ENCODE data around the gene ZNF814. TPM values are rescaled to one million over a fixed set of nuclear protein-coding genes. Genes with fewer than 3 reads are reported as not detected.
"Not testable (repeated sequence)": the region's sequence is repeated elsewhere in the genome, so short reads cannot be mapped to it uniquely, and the experiment has no call there.

Gene ZNF814
- total RNA-seq, result 6.1 and 10.8 TPM in 2 replicates

DNA sequence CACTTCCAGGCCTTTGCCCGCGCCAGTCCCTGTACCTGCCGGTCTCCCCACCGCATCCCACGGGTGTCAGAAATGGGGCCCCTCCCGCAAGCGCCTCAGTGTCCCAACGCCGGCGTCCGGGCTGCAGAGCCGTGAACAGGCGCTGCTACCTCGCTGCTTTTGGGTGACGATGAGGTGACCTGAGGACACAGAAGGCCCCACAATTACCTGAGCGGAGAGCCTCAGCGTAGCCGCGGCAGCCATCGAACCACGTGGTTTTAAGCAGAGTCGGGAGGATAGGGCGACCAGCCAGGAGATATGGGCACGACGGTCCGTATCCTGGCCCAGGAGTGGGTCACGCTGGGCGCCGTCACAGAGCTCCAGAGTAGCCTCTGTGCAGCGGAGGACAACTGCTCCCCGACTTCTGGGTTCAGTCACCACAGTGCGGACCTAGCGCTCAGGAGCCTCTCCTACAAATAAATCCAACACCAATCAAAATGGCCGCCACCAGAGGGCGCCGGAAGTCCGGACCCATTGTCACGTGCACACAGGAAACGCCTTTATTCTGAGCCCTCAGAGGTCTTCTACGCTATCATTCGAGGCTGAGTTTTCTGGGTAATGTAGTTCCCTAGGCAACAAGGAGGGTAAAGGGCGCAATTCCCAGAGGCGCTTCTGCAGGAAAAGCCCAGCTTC is at the start of gene ZNF814:
ZNF814 (minus strand) TSS at position 478 of the 672 bp plus-strand sequence; CDS start at position 243, 235 bp downstream.
- peak; percentile 20 for DNase-seq (ENCODE audit: low read depth, low spot score)

DNA sequence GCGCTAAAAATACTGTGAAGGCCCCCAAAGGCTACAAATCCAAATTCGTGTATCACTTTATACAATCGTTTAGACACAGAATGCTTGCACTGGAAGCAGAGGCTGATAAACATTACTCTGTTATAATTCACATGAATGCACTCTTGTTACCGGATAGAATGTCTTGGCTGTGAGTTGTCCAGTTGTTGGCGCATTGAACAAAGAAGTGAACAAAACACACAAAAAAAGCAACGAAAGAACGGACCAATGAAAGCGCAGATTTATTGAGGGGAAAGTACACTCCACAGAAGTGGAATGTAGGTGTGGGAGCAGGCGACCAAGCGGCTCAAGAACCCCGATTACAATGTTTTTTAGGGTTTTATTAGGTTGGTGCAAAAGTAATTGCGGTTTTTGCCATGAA is 46.9 kb upstream of the ZNF814 start:
- no peak for DNase-seq (ENCODE audit: low read depth, low spot score)

DNA sequence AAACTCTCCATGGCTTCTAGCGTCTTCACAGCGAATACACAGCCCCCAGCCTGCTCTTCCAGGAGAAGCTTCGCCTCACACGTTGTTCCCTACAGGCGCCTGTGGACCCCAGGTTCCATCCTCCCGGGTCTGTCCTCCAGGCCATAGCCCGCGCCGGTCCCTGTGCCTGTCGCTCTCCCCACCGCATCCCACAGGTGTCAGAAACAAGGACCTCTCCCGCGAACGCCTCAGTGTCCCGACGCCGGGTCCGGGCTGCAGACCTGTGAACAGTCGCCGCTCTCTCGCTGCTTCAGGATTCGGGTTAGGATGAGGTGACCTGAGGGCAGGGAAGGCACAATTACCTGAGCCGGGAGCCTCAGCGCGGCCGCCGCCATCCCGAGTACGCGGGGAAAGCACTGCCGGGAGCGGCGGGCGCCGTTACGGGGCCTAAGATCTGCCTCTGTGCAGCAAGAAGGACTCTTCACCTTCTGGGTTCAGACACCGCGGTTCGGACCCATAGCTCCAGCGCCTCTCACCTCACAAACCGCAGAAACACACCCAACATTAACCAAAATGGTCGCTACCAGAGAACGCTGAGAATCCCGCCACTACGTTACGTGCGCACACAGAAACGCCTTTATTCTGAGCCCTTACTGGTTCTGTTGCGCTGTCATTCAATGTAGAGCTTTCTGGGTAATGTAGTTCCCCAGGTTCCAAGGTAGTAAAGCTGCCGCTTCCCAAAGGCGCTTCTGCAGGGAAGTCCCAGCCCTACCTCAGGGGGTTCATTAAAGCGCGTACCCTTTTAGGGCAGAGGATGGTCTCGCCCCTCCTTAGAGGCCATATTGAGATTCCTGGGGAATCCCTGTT is 46.2 kb upstream of the ZNF814 start, which contains the start of gene ZNF418:
ZNF418 (minus strand) TSS at position 583 of the 846 bp plus-strand sequence. CDS start 1,580 bp downstream, outside the sequence.
- DNase-seq (ENCODE audit: low read depth, low spot score), result peak; percentile 45

DNA sequence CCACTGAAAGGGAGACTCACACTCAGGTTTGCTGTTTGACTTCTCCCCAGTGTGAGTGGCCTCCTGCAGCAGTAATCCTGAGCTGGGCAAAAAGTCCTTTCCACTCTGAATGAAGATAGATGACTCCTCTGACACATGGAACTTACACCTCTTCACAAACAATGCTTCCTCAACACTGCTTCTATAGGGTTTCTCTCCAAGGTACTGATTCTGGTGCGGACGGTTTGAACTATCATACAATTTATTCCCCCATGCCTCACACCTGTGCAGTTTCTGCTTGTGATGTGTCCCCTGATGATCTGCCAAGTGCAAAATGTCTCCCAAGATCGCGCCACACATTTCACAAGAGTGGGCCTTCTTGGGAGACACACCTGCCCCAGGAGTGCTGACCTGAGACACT is 38.8 kb upstream of the ZNF814 start:
- DNase-seq (ENCODE audit: low read depth, low spot score), result no peak

DNA sequence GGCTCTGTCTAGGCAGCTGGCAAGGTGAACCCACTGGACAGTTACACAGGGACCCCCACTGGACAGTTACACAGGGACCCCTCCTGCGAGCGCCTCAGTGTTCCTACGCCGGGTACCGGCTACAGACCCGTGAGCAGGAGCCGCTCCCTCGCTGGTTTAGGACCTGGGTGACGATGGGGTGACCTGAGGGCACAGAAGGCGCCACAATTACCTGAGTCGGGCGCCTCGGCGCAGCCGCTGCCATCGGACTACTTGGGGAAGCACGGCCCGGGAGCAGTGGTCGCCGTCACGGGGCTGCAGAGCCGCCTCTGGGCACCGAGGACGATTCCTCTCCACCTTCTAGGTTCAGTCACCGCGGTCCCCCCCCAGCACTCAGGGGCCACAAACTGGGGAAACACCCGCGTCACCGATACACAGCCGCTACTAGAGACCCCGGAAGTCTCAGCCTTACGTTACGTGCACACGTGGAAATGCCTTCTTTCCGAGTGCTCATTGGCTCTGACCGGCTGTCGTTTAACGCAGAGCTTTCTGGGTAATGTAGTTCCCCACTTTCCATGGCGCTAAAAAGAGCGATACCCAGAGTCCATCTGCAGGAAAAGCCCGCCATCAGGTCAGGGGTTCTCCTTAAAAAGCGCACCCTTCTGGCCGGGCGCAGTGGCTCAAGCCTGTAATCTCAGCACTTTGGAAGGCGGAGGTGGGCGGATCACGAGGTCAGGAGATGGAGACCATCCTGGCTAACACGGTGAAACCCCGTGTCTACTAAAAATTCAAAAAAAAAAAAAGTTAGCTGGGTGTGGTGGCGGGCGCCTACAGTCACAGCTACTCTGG is 27.5 kb upstream of the ZNF814 start, which contains the start of gene ZNF417:
ZNF417 (minus strand) TSS at position 425 of the 828 bp plus-strand sequence; CDS start at position 244, 181 bp downstream.
- DNase-seq (ENCODE audit: low read depth, low spot score), result peak; percentile 75

DNA sequence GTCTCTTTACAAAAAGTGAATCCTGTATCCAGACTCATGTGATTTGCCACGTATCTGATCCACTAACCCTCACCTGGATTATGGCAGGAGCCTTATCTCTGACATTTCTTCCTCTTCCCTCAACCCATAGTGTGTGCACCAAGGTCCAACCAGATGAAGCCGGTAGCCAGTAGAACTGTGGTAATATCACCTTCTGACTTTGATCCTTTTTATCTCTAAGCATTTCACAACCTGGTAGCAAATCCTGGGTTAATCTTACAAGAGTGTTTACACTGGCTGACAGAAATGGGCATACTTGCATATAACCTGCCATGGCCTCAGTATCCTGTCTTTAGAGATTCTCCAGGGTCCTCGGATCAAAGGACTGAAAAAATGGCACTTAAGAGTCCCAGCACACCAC is 25.7 kb upstream of the ZNF814 start:
- DNase-seq (ENCODE audit: low read depth, low spot score), result no peak

DNA sequence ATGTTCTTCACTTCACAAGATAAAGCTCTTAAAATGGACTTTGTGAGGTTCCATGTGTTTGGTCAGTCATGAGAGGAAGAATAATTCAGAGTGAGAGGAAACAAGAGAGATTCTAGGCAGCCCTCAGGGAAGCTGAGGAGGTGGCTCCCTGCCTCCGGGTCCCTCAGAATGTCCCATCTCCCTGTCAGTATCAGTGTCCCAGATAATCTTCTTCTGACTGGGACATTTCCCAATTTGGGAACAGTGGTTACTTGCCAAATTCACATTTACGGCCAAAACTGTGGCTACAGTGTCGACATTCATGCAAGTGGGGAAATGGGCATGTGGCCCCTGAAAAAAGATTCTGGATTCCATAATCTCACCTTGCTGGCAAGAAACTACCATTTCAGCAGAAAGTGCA is 18.6 kb upstream of the ZNF814 start:
- no peak for DNase-seq (ENCODE audit: low read depth, low spot score)

DNA sequence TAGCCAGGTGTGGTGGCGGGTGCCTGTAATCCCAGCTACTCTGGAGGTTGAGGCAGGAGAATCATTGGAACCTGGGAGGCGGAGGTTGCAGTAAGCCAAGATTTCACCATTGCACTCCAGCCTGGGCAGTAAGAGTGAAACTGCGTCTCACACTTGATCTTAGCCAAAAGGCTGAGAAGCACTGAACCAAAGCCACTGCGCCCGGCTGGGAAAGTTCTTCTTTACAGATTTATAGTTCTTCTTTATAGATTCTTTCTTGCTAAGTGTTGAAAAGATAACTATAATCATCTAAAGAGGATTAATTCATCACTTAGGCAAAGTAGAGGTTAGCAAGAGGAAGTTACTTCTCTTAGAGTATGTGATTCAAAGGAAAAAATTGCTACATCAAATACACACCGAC is 16.4 kb upstream of the ZNF814 start:
- DNase-seq (ENCODE audit: low read depth, low spot score), result no peak

DNA sequence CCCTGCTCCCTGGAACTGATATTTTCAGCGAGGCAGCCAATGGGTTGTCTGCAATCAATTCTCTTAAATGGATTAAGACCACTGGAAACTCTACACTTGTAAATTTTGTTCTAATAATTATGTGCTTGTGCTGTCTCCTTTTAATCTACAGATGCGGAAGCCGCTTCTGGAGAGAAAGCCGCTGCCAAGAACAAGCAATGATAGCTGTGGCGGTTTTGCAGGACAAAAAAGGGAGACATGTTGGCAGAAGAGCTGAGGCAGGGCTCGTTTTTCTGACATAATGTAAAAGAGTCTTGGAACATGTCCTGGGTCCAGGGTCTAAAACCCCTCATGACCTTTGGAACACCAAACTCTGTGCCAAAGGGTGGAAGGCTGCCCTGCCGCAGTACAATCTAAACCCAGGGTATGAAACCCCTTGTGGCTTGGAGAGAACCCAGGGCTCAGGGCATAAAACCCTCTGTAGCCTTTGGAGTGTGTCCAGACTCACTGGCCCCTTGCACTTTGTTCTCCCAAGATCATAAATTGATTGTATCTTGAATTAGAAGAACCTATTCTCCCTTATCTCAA is 14.9 kb upstream of the ZNF814 start:
- no peak for DNase-seq (ENCODE audit: low read depth, low spot score)

DNA sequence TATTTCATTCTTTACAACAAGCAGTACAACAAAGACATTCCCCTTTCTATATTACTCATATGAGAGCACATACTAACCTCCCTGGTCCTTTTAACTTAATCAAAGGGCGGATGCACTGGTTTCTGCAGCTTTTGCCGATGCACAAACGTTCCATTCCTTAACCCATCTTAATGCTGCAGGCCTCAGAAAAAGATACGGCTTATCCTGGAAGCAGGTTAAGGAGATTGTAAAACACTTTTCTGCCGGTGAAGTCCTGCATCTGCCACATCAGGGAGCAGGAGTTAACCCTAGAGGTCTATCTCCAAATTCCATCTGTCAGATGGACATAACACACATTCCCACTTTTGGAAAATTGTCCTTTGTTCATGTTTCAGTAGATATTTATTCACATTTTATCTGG is 11.5 kb upstream of the ZNF814 start:
- no peak for DNase-seq (ENCODE audit: low read depth, low spot score)

DNA sequence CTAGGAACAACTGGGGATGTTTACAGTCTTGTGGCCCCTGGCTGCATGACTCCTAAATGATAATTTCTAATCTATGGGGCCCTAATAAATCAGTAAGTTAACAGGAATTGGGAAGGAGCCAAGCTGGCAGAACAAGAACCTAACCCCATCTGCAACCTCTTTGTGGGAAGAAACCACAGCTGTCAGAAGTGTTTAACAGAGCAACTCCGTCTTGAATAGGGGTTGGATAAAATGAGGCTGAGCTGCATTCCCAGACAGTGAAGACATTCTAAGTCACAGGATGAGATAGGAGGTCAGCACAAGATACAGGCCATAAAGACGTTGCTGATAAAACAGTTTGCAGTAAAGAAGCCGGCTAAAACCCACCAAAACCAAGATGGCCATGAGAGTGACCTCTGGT is 1.9 kb upstream of the ZNF814 start:
- not testable (repeated sequence) for DNase-seq (ENCODE audit: low read depth, low spot score)

DNA sequence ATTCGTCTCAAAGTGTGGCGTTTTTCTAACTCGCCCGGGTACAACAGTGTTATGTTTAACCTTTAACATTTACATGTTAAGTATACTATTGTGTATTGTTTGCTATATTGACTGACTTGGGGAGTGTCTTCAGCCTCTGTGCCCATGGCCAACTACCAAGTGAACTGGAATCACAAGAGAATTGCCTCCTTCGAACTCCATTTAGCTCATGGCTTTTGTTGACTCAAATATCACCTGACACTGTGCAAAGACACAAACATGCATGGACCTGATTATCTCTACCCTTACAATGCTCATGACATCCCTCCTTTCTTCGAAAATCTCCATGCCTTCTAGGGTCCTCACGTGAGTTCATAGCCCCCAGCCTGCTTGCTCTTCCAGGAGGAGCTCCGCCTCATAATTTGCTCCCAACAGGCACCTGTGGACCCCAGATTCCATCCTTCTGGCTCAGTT is 704 bp downstream of the ZNF814 start:
- DNase-seq (ENCODE audit: low read depth, low spot score), result no peak

DNA sequence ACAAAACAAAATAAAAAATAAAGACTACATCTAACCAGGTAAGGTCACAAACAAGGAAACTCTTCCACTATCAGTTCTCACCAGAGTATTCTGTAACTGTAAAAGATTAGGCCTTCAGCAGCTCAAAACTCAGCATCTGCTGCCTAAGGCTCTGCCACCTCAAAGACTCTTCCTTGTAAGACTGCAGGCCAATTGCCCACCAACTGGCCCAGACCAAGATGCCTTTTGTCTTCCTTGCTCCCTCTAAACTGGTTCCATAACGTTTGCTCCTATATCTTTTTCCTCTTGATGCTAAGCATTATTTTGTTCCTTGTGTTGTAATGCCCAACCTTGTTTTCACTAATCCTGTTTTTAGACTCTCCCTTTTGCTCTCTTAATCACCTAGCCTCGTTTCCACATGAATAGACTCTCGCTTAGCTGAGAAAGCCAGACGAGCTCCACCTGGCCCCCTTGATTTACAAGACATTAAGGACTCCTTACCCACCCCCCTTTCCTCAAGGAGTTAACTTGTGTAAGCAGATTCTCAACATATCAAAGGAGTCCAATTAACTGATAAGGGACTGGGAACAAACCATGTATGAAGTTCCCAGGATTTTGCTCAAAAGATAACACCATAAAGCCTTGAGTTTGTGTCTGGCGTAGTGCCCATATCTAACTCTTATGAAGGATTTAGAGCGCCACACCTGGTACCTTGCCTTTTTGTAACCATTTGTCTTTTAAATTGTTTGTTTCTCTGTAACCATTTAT is 1.5 kb downstream of the ZNF814 start:
- no peak for DNase-seq (ENCODE audit: low read depth, low spot score)

DNA sequence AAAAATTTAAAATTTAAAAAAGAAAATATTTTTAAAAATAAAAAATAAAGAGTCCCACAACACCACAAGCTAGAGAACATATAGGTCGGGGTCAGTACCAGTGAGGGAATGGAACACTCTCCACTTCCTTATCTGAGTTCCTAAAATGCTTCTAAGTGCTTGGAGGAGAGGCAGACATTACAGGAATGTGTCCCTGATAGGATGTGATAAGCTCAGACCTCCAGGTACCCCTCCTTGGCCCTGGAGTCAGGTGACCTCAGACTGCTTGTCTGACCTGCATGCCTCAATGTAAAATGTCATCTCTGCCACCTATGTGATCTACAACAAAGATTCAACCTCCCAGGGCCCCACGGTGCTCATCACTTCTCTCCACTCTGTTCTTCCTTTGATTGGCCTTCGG is 2.8 kb downstream of the ZNF814 start:
- no peak for DNase-seq (ENCODE audit: low read depth, low spot score)

DNA sequence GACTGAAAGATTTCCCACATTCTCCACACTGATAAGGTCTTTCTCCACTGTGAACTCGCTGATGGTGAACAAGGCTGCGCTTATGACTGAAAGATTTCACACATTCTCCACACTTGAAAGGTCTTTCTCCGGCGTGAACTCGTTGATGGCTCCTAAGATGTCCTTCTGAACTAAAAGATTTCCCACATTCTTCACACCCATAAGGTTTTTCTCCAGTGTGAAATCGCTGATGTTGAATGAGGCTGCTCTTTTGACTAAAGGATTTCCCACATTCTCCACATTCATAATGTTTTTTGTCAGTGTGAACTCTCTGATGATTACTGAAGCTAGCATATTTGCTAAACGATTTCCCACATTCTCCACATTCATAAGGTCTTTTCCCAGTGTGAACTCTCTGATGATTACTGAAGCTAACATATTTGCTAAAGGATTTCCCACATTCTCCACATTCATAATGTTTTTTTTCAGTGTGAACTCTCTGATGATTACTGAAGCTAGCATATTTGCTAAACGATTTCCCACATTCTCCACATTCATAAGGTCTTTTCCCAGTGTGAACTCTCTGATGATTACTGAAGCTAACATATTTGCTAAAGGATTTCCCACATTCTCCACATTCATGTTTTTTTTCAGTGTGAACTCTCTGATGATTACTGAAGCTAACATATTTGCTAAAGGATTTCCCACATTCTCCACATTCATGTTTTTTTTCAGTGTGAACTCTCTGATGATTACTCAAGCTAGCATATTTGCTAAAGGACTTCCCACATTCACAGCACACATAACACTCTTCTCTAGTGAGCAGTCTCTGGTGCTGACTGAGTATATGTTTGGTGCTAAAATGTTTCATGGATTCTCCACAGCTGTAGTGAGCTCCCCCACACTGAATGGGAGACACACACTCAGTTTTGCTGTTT is 14.7 kb downstream of the ZNF814 start:
- DNase-seq (ENCODE audit: low read depth, low spot score), result not testable (repeated sequence)

DNA sequence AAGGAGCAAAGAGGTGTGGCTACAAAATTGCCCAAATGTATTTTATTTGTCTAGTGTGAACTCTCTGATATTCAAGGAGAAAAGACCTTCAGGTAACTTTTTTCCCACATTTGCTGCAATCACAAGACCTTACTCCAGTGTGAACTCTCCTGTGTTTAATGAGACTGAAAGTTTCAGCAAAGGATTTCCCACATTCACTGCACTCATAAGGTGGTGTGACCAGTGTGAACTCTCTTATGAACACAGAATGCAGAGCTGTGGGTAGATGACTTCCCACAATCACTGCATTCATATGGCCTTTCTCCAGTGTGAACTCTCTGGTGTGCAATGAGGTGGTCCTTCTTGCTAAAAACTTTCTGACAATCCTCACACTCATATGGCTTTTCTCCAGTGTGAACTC is 16.4 kb downstream of the ZNF814 start:
- DNase-seq (ENCODE audit: low read depth, low spot score), result no peak

DNA sequence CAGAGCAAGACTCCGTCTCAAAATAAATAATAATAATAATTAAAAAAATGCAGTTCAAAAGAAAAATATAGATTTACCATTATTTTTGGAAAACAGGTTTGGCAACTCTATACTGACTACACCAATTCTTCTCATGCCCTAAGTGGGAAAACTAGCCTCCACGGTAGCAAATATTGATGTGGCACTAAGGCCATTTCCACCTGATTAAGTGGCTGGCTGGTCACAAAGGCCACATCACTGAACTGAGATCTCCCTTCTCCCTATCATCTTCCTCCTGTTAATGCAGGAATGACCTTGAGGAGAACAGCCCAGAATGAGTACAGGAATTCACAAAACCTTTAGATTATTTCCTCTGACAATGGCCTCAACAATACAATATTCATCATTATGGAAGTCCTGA is 18.6 kb downstream of the ZNF814 start:
- DNase-seq (ENCODE audit: low read depth, low spot score), result no peak

DNA sequence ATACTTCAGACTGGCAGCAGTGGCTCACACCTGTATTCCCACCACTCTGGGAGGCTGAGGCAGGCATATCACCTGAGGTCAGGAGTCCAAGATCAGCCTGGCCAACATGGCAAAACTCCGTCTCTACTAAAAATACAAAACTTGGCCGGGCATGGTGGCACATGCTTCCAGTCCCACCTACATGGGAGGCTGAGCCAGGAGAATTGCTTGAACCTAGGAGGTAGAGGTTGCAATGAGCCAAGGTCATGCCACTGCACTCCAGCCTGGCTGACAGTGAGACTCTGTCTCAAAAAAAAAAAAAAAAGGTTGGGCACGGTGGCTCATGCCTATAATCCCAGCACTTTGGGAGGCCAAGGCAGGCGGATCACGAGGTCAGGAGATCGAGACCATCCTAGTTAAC is 19.2 kb downstream of the ZNF814 start:
- DNase-seq (ENCODE audit: low read depth, low spot score), result not testable (repeated sequence)

DNA sequence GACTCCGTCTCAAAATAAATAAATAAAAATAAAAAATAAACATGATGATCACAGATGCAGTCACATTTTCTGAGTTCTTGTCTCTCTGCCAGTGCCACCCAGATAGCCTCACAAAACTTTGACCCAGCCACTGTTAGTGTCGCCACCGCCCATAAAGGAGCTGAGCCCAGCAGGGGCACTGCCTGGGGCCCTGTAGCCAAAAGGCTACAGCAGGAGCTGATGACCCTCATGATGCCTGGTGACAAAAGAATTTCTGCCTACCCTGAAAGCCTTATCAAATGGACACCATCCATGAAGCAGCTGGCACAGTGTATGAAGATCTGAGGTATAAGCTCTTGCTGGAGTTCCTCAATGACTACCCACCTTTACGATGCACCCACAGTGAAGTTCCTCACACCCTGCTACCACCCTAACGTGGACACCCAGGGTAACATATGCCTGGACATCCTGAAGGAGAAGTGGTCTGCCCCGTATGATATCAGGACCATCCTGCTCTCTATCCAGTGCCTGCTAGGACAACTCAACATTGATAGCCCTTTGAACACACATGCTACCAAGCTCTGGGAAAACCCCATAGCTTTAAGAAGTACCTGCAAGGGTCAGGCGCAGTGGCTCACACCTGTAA is 20.9 kb downstream of the ZNF814 start:
- DNase-seq (ENCODE audit: low read depth, low spot score), result no peak

All from pulmonary artery endothelial cell (primary cell).